ENCODE results near the gene MKKS.

Gene MKKS

GRCh38 chr20:10367693-10367942 lies 66.4 kb downstream of the MKKS start:
- DNase-seq: no peak

- no peak for DNase-seq
Observed at GRCh38 chr20:10366898-10367692, 66.9 kb downstream of the MKKS start.

GRCh38 chr20:10362674-10363073 lies 71.3 kb downstream of the MKKS start:
- no peak for DNase-seq

GRCh38 chr20:10360878-10361277 lies 73.1 kb downstream of the MKKS start:
- no peak for DNase-seq

GRCh38 chr20:10359621-10360040 lies 74.4 kb downstream of the MKKS start:
- DNase-seq: no peak

GRCh38 chr20:10357974-10358373 lies 76.0 kb downstream of the MKKS start:
- DNase-seq: no peak

- no peak for DNase-seq
Observed at GRCh38 chr20:10357061-10357708, 76.8 kb downstream of the MKKS start.

GRCh38 chr20:10356628-10357027 lies 77.4 kb downstream of the MKKS start:
- DNase-seq: no peak

- no peak for DNase-seq
Observed at GRCh38 chr20:10352934-10353824, 80.8 kb downstream of the MKKS start.
